ENCODE results near the gene SLC19A2.

DNA sequence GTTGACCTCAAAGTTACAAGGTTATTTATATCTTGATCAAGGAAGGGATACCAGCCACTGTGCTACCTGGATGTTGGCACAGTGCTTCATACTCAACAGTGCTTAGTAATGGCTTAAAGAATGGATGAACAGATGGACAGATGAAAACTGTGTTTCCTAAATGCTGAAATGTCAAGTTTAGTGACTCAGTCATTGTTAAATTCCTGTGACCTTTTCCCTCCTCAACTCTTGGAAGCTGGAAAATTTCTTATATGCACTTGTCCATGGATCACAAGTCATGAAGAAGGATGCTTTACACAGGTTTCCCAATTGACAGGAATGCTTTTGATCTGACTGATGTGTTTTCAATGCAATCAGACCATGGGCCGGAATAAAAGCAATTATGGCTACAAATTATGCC, 39.6 kb upstream of the SLC19A2 start:
- TF ChIP-seq, protein P1, sequence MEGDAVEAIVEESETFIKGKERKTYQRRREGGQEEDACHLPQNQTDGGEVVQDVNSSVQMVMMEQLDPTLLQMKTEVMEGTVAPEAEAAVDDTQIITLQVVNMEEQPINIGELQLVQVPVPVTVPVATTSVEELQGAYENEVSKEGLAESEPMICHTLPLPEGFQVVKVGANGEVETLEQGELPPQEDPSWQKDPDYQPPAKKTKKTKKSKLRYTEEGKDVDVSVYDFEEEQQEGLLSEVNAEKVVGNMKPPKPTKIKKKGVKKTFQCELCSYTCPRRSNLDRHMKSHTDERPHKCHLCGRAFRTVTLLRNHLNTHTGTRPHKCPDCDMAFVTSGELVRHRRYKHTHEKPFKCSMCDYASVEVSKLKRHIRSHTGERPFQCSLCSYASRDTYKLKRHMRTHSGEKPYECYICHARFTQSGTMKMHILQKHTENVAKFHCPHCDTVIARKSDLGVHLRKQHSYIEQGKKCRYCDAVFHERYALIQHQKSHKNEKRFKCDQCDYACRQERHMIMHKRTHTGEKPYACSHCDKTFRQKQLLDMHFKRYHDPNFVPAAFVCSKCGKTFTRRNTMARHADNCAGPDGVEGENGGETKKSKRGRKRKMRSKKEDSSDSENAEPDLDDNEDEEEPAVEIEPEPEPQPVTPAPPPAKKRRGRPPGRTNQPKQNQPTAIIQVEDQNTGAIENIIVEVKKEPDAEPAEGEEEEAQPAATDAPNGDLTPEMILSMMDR (conservative IDR thresholded peaks at IDR 0.05 in 1 of 2, IDR thresholded peaks at IDR 0.05 in 1 of 2; ENCODE audit: low read depth in 1 of 2, low read length in 2 of 2), result no peak
- TF ChIP-seq EZH2 (IDR thresholded peaks at IDR 0.05; ENCODE audit: low read length, missing control alignments), result no peak
